Measurements from ENCODE around the gene FIZ1.

- no peak for TF ChIP-seq CTCF (IDR thresholded peaks at IDR 0.05; ENCODE audit: low read depth, low read length, missing input control)
- TF ChIP-seq JUND (IDR thresholded peaks at IDR 0.05): no peak
- no peak for TF ChIP-seq RXRA (IDR thresholded peaks at IDR 0.05)
- TF ChIP-seq MAX (IDR thresholded peaks at IDR 0.05): no peak
- TF ChIP-seq RAD21 (IDR thresholded peaks at IDR 0.05): no peak
- TF ChIP-seq FOXA1 (IDR thresholded peaks at IDR 0.05): no peak
- no peak for TF ChIP-seq EGR1 (IDR thresholded peaks at IDR 0.05; ENCODE audit: low read depth in 2 of 2)
- TF ChIP-seq REST (IDR thresholded peaks at IDR 0.05): no peak
- no peak for TF ChIP-seq TAF1 (conservative IDR thresholded peaks at IDR 0.05)
- TF ChIP-seq ATF3 (IDR thresholded peaks at IDR 0.05): no peak
- no peak for TF ChIP-seq SP1 (IDR thresholded peaks at IDR 0.05)
- no peak for TF ChIP-seq GABPA (IDR thresholded peaks at IDR 0.05 in 1 of 2, conservative IDR thresholded peaks at IDR 0.05 in 1 of 2)
- TF ChIP-seq ZBTB33 (IDR thresholded peaks at IDR 0.05): no peak
- no peak for TF ChIP-seq YY1 (IDR thresholded peaks at IDR 0.05)
These were observed 17.1 kb upstream of the FIZ1 start for GRCh38 chr19:55616395-55616875.

Data from liver (tissue), 3 donors.